SK-N-MC (cell line): ENCODE results near the gene OR6C4.

Experiments
- EZH2 ChIP-seq: fragments of 200-600 bp; sonication (generic); IDR thresholded peaks from one replicate; pipeline ENCODE4 v1.6.1; 2017; ENCODE audit warnings: antibody characterized with exemption
- POLR2AphosphoS5 ChIP-seq: IDR thresholded peaks from 2 replicates; pipeline ENCODE4 v1.6.1; 2012; ENCODE audit warnings: mild to moderate bottlenecking, low read depth, low read length, borderline replicate concordance

DNA sequence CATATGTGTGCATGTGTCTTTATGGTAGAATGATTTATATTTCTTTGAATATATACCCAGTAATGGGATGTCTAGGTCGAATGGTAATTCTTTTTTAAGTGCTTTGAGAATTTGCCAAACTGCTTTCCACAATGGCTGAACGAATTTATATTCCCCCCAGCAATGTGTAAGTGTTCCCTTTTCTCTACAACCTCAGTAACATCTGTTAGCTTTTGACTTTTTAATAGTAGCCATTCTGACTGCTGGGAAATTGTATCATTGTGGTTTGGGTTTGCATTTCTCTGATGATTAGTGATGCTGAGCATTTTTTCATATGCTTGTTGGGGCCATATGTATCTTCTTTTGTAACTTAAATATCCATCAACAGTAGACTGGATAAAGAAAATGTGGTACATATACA, 47.8 kb upstream of the OR6C4 start:
- TF ChIP-seq POLR2AphosphoS5 (no peak), EZH2 (no peak)
